HG02943 (cell line): ENCODE results near the gene MMP26.
"Not testable (repeated sequence)": the region's sequence is repeated elsewhere in the genome, so short reads cannot be mapped to it uniquely, and the experiment has no call there.

Experiments used
- ATAC-seq: cut with Tn5 transposase; IDR thresholded peaks from one replicate; pipeline ENCODE4 v1.9.1; 2021; ENCODE audit warnings: mild to moderate bottlenecking, low read depth, moderate library complexity; ENCODE audit not compliant: unreplicated experiment

Gene MMP26

DNA sequence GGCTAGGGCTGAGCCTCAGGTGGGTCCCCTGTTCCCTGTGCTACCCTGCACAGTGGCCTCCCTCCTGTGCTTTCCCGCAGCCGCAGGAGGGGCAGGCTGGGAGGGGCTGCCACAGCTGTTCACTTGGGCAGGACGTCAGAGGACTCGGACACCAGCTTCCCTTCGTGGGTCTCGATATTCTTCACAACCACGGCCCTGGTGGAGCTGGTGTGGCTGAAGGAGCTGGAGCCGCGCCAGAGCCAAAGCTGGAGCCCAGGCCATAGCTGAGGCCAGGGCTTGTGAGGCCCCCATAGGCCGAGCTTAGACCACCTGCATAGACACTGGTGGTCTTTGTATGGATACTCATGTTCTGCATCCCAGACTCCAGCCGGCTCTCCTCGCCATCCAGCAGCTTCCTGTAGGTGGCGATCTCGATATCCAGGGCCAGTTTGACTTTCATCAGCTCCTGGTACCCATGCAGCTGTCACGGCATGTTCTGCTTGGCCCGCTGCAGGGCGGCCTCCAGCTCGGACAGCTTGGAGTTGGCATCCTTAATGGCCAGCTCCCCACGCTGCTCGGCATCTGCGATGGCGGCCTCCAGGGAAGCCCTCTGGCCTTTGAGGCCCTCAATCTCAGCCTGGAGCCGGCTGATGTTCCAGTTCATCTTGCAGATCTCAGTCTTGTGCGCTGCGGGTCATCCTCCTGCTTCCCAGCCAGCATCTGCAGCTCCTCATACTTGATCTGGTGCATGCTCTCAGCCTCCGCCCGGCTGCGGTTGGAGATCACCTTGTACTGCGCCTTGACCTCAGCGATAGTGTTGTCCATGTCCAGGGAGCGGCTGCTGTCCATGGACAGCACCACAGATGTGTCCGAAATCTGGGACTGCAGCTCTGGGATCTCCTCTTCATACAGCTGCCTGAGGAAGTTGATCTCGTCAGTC, 18.3 kb downstream of the MMP26 start:
- ATAC-seq = not testable (repeated sequence)

DNA sequence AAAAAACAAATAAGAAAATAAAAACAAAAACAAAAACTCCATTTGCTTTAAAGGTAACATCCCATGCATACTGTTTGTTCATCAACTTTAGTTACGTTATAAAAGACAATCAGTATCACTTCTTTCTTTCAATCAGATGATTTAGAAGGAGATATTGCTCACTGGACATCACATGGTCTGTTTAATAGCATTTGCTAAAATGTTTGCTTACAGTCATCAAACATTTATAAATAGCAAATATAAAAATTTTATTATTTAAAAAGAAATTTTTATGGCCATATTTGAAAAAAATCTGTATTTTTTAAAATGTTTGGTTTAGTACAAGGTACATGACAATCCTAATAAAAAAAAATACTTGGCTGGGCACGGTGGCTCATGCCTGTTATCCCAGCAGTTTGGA, 22.6 kb downstream of the MMP26 start:
- ATAC-seq = no peak

DNA sequence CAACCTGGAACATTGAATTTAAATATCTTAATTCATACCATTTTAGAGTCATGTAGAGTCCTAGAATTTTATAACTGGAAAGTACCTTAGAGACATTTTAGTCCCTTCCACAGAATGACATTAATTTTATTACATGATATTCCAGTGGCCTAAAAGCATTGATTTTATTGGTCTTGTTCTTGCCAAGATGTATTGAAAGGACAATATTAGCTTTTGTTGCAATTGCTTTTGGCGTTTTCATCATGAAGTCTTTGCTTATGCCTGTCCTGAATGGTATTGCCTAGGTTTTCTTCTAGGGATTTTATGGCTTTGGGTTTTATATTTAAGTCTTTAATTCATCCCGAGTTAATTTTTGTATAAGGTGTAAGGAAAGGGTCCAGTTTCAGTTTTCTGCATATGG, 36.2 kb downstream of the MMP26 start:
- ATAC-seq = no peak

DNA sequence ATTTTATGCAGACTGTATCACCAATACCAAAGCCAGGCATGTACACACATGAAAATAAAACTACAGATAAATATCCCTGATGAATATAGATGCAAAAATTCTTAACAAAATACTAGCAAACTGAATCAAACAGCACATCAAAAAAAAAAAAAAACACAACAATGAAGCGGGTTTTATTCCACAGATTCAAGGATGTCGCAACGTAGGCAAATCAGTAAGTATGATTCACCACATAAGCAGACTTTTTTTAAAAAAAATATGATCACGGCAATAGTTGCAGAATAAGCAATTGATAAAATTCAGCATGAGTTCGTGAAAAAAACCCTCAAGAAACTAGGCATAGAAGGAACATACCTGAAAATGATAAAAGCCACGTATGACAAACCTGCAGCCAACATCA, 43.9 kb downstream of the MMP26 start:
- ATAC-seq = no peak

DNA sequence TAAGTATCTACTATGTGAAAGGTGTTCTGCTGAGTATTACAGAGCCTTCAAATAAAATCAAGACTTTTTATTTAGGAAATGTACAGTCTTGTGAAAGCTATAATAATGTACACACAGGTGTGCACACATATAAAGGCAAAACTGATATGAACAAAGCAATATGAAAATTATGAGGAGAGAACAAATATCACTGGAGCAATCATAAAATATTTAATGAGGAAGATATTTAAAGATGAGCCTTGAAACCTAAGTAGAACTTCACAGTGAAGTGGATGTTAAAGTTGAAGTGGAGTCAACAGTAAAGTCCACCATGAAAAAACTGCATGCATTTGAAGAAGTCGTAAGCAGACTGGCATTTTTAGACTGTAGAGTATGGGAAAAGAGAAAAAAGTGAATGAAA, 46.6 kb downstream of the MMP26 start:
- ATAC-seq = no peak
